Activated T-helper 17 cell treated with anti-CD3 and anti-CD28 coated beads, Interleukin-2, amount 50 U/mL, for 72 hours (primary cell): ENCODE results near the gene C3orf52. TPM values are rescaled to one million over a fixed set of nuclear protein-coding genes. Genes with fewer than 3 reads are reported as not detected.
"Not testable (repeated sequence)": the region's sequence is repeated elsewhere in the genome, so short reads cannot be mapped to it uniquely, and the experiment has no call there.

Experiments used
- ATAC-seq: fragments of 150-1000 bp; cut with Tn5 transposase; replicated peaks from 2 replicates; pipeline ENCODE4 v1.10.0; 2021; ENCODE audit warnings: mild to moderate bottlenecking, moderate library complexity
- H3K27ac Mint-ChIP-seq: one replicate; pipeline ENCODE4 v1.8.0; 2022; ENCODE audit warnings: mixed read lengths
- H3K27me3 Mint-ChIP-seq: one replicate; pipeline ENCODE4 v1.8.0; 2022; ENCODE audit warnings: mixed read lengths
- H3K36me3 Mint-ChIP-seq: one replicate; pipeline ENCODE4 v1.8.0; 2022; ENCODE audit warnings: low read depth, mild to moderate bottlenecking, mixed read lengths
- H3K4me1 Mint-ChIP-seq: one replicate; pipeline ENCODE4 v1.8.0; 2022; ENCODE audit warnings: mixed read lengths
- H3K4me3 Mint-ChIP-seq: one replicate; pipeline ENCODE4 v1.8.0; 2022; ENCODE audit warnings: mild to moderate bottlenecking, mixed read lengths
- H3K9me3 Mint-ChIP-seq: one replicate; pipeline ENCODE4 v1.8.0; 2022; ENCODE audit warnings: mixed read lengths
- total RNA-seq, 2 donors: library from RNA; stranded (reverse); gene quantifications; one replicate each; pipeline ENCODE4 v1.2.3, GENCODE V29; 2022

C3orf52 gene
- total RNA-seq = 10 to 100 TPM in 1 of 2 donors, 1 to 10 TPM in 1; 9.9 to 14.5 TPM

DNA sequence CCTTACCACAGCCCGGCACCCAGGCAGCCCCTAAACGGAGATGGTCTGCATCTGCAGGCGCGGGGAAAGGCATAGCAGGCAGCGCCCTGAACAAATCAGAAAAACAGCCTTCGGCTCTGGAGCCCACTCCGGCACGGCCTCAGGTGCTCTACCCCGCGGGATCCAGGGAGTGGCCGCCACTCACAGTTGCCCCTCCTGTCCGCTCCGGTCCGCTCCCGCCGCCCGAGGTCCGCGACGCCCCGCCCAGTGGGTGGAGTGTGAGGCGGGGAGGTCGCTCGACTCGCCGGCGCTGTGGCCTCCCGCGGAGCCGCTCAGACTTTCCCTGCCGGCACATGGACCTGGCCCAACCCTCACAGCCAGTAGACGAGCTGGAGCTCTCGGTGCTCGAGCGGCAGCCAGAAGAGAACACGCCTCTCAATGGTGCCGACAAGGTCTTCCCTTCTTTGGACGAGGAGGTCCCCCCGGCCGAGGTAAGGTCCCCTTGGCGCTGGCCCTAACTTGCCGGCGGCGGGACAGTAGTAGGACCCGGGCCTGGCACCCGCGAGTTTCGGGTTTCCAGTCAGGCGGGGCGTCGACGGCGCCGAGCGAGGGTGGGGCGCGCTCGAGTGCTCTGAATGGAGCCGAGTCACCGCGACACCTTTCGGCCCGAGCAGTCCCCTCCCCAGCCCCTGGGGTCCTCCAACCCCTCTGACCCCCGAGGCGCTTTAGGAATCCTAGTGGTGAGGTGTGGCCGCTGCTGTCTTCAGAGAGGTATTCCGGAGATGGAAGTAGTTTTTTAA, at the start of gene C3orf52:
C3orf52 (plus strand) TSS at position 314 of the 779 bp plus-strand sequence; CDS start at position 333, 19 bp downstream.
- Mint-ChIP-seq H3K9me3 (no peaks in the 10 kb centered on the region), H3K27ac (peak within 1 kb of the TSS; percentile 76), H3K4me3 (peak within 1 kb of the TSS; percentile 91), H3K4me1 (peaks cover 27% of the 10 kb centered on the region), H3K36me3 (no peaks in the 10 kb centered on the region), H3K27me3 (no peaks in the 10 kb centered on the region)
- peak; percentile 96 for ATAC-seq

GRCh38 chr3:112037194-112037593, 49.0 kb upstream of the C3orf52 start:
- H3K9me3 Mint-ChIP-seq, H3K36me3 Mint-ChIP-seq, H3K4me1 Mint-ChIP-seq, H3K4me3 Mint-ChIP-seq, H3K27ac Mint-ChIP-seq, H3K27me3 Mint-ChIP-seq, ATAC-seq: not testable (repeated sequence)

- H3K27ac Mint-ChIP-seq = no peak overlapping the region
- H3K4me3 Mint-ChIP-seq = no peak overlapping the region
- H3K4me1 Mint-ChIP-seq = no peaks in the 10 kb centered on the region
- ATAC-seq = no peak
- no peaks in the 10 kb centered on the region for H3K9me3 Mint-ChIP-seq
- no peaks in the 10 kb centered on the region for H3K36me3 Mint-ChIP-seq
- no peaks in the 10 kb centered on the region for H3K27me3 Mint-ChIP-seq
Observed at GRCh38 chr3:112038863-112039262, 47.3 kb upstream of the C3orf52 start.

DNA sequence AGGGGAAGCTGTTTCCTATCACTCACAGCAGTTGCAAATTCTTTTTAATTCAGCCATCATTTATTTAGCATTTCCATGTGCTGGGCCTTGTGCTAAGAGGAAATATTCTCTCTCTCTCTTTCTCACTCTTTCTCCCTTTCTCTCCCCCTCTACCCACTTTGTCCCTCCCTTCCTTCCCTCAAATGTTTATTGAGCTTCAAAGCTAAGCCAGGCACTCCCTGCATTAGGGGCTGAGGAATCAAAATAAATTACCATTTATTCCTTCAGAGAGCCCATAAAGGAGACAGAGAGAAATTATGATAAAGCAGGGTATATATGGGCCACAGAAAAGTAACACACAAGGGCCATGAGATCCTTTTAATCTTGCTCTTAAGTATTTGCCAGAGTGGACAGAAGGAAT, 44.9 kb upstream of the C3orf52 start:
- no peaks in the 10 kb centered on the region for H3K27me3 Mint-ChIP-seq
- no peak overlapping the region for H3K4me3 Mint-ChIP-seq
- no peak for ATAC-seq
- H3K36me3 Mint-ChIP-seq = no peaks in the 10 kb centered on the region
- H3K9me3 Mint-ChIP-seq = no peaks in the 10 kb centered on the region
- H3K4me1 Mint-ChIP-seq = no peaks in the 10 kb centered on the region
- no peak overlapping the region for H3K27ac Mint-ChIP-seq

DNA sequence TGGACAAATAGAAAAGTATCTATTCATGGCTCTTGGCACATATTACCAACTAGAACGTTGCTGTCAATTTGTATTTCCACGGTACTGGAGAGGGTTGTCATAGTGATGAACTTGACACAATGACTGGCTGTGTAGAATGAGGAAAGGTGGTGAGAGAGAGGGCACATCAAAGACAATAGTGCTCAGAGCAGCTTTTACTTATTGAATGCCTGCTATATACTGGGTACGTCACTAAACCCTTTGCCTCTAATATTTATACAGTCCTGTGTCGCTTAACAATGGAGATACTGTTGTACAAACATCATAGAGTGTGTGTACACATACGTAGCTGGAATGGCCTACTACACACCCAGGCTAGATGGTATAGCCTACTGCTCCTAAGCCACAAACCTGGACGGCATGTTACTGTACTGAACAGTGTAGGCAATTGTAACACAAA, 43.3 kb upstream of the C3orf52 start:
- H3K36me3 Mint-ChIP-seq = no peaks in the 10 kb centered on the region
- H3K27ac Mint-ChIP-seq = no peak overlapping the region
- no peak overlapping the region for H3K4me3 Mint-ChIP-seq
- no peak for ATAC-seq
- H3K9me3 Mint-ChIP-seq = no peaks in the 10 kb centered on the region
- H3K4me1 Mint-ChIP-seq = peaks cover 5% of the 10 kb centered on the region
- no peaks in the 10 kb centered on the region for H3K27me3 Mint-ChIP-seq

- Mint-ChIP-seq H3K4me3 (no peak overlapping the region), H3K4me1 (peaks cover 5% of the 10 kb centered on the region), H3K9me3 (no peaks in the 10 kb centered on the region), H3K27ac (no peak overlapping the region), H3K36me3 (no peaks in the 10 kb centered on the region), H3K27me3 (no peaks in the 10 kb centered on the region)
- peak; percentile 95 for ATAC-seq
Observed at GRCh38 chr3:112043621-112044201, 42.5 kb upstream of the C3orf52 start.

GRCh38 chr3:112046599-112046998, 39.6 kb upstream of the C3orf52 start:
- Mint-ChIP-seq H3K27ac (no peak overlapping the region), H3K4me3 (no peak overlapping the region), H3K4me1 (peaks cover 5% of the 10 kb centered on the region), H3K36me3 (no peaks in the 10 kb centered on the region), H3K27me3 (peaks cover 1% of the 10 kb centered on the region), H3K9me3 (no peaks in the 10 kb centered on the region)
- ATAC-seq = no peak

GRCh38 chr3:112047264-112047663, 38.9 kb upstream of the C3orf52 start:
- Mint-ChIP-seq H3K27me3 (peaks cover 5% of the 10 kb centered on the region), H3K9me3 (no peaks in the 10 kb centered on the region), H3K4me1 (peaks cover 5% of the 10 kb centered on the region), H3K4me3 (no peak overlapping the region), H3K36me3 (no peaks in the 10 kb centered on the region), H3K27ac (no peak overlapping the region)
- ATAC-seq = peak; percentile 55

- no peaks in the 10 kb centered on the region for H3K36me3 Mint-ChIP-seq
- H3K4me1 Mint-ChIP-seq = peaks cover 5% of the 10 kb centered on the region
- ATAC-seq = no peak
- H3K27ac Mint-ChIP-seq = no peak overlapping the region
- H3K9me3 Mint-ChIP-seq = no peaks in the 10 kb centered on the region
- H3K4me3 Mint-ChIP-seq = no peak overlapping the region
- peaks cover 5% of the 10 kb centered on the region for H3K27me3 Mint-ChIP-seq
Observed at GRCh38 chr3:112048911-112049310, 37.3 kb upstream of the C3orf52 start.

- peaks cover 18% of the 10 kb centered on the region for H3K4me1 Mint-ChIP-seq
- H3K4me3 Mint-ChIP-seq = no peak overlapping the region
- no peak overlapping the region for H3K27ac Mint-ChIP-seq
- no peaks in the 10 kb centered on the region for H3K9me3 Mint-ChIP-seq
- H3K36me3 Mint-ChIP-seq = no peaks in the 10 kb centered on the region
- peaks cover 7% of the 10 kb centered on the region for H3K27me3 Mint-ChIP-seq
- no peak for ATAC-seq
Observed at GRCh38 chr3:112053229-112053628, 33.0 kb upstream of the C3orf52 start.

DNA sequence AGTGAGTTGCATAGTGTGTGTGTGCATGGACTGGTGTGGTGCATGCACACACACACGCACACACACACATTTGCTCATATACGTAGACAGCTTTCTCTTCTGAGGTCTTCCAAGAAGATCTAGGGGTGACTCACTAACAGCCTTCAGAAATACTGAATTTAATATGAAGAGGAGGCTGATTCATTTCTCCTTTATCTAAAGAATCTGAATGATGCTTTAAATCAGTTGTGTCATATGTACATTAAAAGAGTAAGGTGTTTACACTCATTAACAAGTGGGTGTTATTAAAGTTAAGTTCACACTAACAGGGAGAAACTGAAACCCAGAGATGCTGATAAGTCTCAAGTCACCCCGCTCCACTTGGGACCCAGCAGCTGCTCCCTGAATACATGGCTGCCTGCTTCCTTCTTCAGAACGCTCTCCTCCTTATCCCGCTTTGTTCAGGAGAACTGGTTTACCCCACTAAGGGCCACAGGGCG, 29.7 kb upstream of the C3orf52 start:
- H3K27me3 Mint-ChIP-seq = peaks cover 7% of the 10 kb centered on the region
- H3K9me3 Mint-ChIP-seq = no peaks in the 10 kb centered on the region
- peak overlapping the region; percentile 46 for H3K27ac Mint-ChIP-seq
- peak overlapping the region; percentile 60 for H3K4me3 Mint-ChIP-seq
- H3K4me1 Mint-ChIP-seq = peaks cover 18% of the 10 kb centered on the region
- peak; percentile 97 for ATAC-seq
- no peaks in the 10 kb centered on the region for H3K36me3 Mint-ChIP-seq

- Mint-ChIP-seq H3K27me3 (no peaks in the 10 kb centered on the region), H3K36me3 (no peaks in the 10 kb centered on the region), H3K9me3 (no peaks in the 10 kb centered on the region), H3K4me3 (no peak overlapping the region), H3K27ac (no peak overlapping the region), H3K4me1 (peaks cover 18% of the 10 kb centered on the region)
- ATAC-seq = no peak
Observed at GRCh38 chr3:112059497-112059896, 26.7 kb upstream of the C3orf52 start.

DNA sequence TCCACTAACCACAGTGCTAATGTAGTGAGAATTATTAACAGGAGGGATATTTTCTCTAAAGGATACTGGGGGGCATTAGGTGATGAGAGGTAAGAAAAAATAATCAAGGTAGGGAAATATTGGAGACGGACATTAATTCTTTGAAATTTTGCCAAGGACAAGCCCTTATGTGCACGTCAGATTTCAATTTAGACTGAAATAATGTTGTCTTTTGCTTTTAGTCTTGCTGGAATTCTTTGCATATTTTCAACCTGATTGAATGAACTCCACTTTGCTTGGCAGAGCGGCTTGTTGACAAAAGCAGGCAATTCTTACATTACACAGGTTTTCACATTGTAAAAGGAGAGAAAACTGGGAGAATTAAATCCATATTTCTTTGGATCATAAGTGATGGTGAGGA, 25.0 kb upstream of the C3orf52 start:
- ATAC-seq = no peak
- Mint-ChIP-seq H3K4me1 (peaks cover 12% of the 10 kb centered on the region), H3K27ac (no peak overlapping the region), H3K27me3 (no peaks in the 10 kb centered on the region), H3K4me3 (no peak overlapping the region), H3K9me3 (no peaks in the 10 kb centered on the region), H3K36me3 (no peaks in the 10 kb centered on the region)

DNA sequence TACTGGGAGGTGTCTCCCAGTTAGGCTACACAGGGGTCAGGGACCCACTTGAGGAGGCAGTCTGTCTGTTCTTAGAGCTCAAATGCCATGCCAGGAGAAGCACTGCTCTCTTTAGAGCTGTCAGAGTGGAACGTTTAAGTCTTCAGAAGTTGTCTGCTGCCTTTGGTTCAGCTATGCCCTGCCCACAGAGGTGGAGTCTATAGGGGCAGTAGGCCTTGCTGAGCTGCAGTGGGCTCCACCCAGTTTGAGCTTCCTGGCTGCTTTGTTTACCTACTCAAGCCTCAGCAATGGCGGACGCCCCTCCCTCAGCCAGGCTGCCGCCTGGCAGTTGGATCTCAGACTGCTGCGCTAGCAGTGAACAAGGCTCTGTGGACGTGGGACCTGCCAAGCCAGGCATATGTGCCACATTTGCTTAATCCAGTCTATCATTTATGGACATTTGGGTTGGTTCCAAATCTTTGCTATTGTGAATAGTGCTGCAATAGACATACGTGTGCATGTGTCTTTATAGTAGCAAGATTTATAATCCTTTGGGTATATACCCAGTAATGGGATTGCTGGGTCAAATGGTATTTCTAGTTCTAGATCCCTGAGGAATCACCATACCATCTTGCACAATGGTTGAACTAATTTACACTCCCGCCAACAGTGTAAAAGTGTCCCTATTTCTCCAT, 13.7 kb upstream of the C3orf52 start:
- not testable (repeated sequence) for H3K36me3 Mint-ChIP-seq, H3K9me3 Mint-ChIP-seq, ATAC-seq, H3K27me3 Mint-ChIP-seq
- Mint-ChIP-seq H3K4me1 (peaks cover 11% of the 10 kb centered on the region), H3K27ac (peak overlapping the region; percentile 70), H3K4me3 (peak overlapping the region; percentile 83)

- Mint-ChIP-seq H3K27me3 (no peaks in the 10 kb centered on the region), H3K4me3 (peak overlapping the region; percentile 61), H3K36me3 (no peaks in the 10 kb centered on the region), H3K4me1 (peaks cover 11% of the 10 kb centered on the region), H3K27ac (no peak overlapping the region), H3K9me3 (peaks cover 4% of the 10 kb centered on the region)
- no peak for ATAC-seq
Observed at GRCh38 chr3:112074006-112074405, 12.2 kb upstream of the C3orf52 start.
